HepG2 (cell line): ENCODE data around the gene GLRA1. TPM values are rescaled to one million over a fixed set of nuclear protein-coding genes. Genes with fewer than 3 reads are reported as not detected.
A peak's percentile ranks its signal among the peaks of the same experiment; 100 is the strongest.

ENCODE experiments used
- ADNP ChIP-seq: sonication (generic); formaldehyde crosslinking; IDR thresholded peaks from 2 replicates; pipeline ENCODE4 v1.4.0; 2020; ENCODE audit warnings: missing genetic modification reagents
- ASH2L ChIP-seq: fragments of 300-600, 200-600 bp; sonication (generic); IDR thresholded peaks from 2 replicates; pipeline ENCODE4 v1.7.0; 2017; ENCODE audit warnings: low read depth, mild to moderate bottlenecking, moderate library complexity, mixed read lengths, low read length; ENCODE audit not compliant: insufficient read length
- BHLHE40 ChIP-seq: IDR thresholded peaks from 2 replicates; pipeline ENCODE4 v1.6.1; 2011; ENCODE audit warnings: low read length, improper control_type of control experiment
- BRCA1 ChIP-seq: sonication (generic); formaldehyde crosslinking; IDR thresholded peaks from 2 replicates; pipeline ENCODE4 v1.4.0; 2020; ENCODE audit warnings: missing genetic modification reagents
- BRD4 ChIP-seq: sonication (generic); formaldehyde crosslinking; IDR thresholded peaks from 2 replicates; pipeline ENCODE4 v1.4.0; 2020; ENCODE audit warnings: missing genetic modification reagents
- CHD2 ChIP-seq: IDR thresholded peaks from 2 replicates; pipeline ENCODE4 v1.6.1; 2011; ENCODE audit warnings: low read depth, low read length, improper control_type of control experiment
- DNMT3B ChIP-seq: conservative IDR thresholded peaks from 2 replicates; pipeline ENCODE4 v1.6.1; 2016; ENCODE audit warnings: missing biosample characterization, control low read depth
- EHMT2 ChIP-seq: fragments of 200-600 bp; sonication (generic); IDR thresholded peaks from 2 replicates; pipeline ENCODE4 v1.7.0; 2017; ENCODE audit warnings: antibody characterized with exemption, low read depth, low read length, borderline replicate concordance
- GTF3A ChIP-seq: sonication (generic); formaldehyde crosslinking; conservative IDR thresholded peaks from 2 replicates; pipeline ENCODE4 v1.4.0; 2020; ENCODE audit warnings: mild to moderate bottlenecking, missing genetic modification reagents
- HNRNPK ChIP-seq: fragments of 200-400 bp; formaldehyde crosslinking; IDR thresholded peaks from 2 replicates; pipeline ENCODE4 v1.6.1; 2018; ENCODE audit warnings: low read length, low read depth, moderate library complexity, mild to moderate bottlenecking; ENCODE audit not compliant: poor library complexity, severe bottlenecking
- IKZF4 ChIP-seq: sonication (generic); formaldehyde crosslinking; IDR thresholded peaks from 2 replicates; pipeline ENCODE4 v1.5.1; 2020; ENCODE audit warnings: borderline replicate concordance, mild to moderate bottlenecking, low read depth, missing genetic modification reagents; ENCODE audit errors: not compliant biosample characterization
- KLF11 ChIP-seq: IDR thresholded peaks from 2 replicates; pipeline ENCODE4 v1.6.1; 2016; ENCODE audit warnings: missing compliant biosample characterization
- KLF12 ChIP-seq: sonication (generic); formaldehyde crosslinking; IDR thresholded peaks from 2 replicates; pipeline ENCODE4 v1.4.0; 2020; ENCODE audit warnings: missing genetic modification reagents, borderline replicate concordance
- MAFK ChIP-seq, 2 experiments: IDR thresholded peaks in 1 of 2; conservative IDR thresholded peaks in 1 of 2; 2 replicates each; pipeline ENCODE4 v1.6.1; 2011; ENCODE audit warnings: improper control_type of control experiment in 2 of 2, low read length in 2 of 2
- MED13 ChIP-seq: sonication (generic); formaldehyde crosslinking; IDR thresholded peaks from 2 replicates; pipeline ENCODE4 v1.5.0; 2020; ENCODE audit warnings: missing genetic modification reagents
- NR1H2 ChIP-seq: sonication (generic); formaldehyde crosslinking; IDR thresholded peaks from 2 replicates; pipeline ENCODE4 v1.8.1; 2022; ENCODE audit warnings: low read depth, missing genetic modification reagents, borderline replicate concordance
- PTBP1 ChIP-seq: fragments of 200-400 bp; formaldehyde crosslinking; IDR thresholded peaks from 2 replicates; pipeline ENCODE4 v1.6.1; 2018; ENCODE audit warnings: low read length, low read depth; ENCODE audit not compliant: poor library complexity, severe bottlenecking
- SP1 ChIP-seq, 2 experiments: fragments of 450-650 bp in 1 of 2; sonication (generic) in 1 of 2; formaldehyde crosslinking in 1 of 2; IDR thresholded peaks; 2 replicates each; pipeline versions ENCODE4 v1.4.0 to v1.6.1; 2016 to 2020; ENCODE audit warnings: missing genetic modification reagents in 1 of 2
- TBX2 ChIP-seq: sonication (generic); formaldehyde crosslinking; IDR thresholded peaks from 2 replicates; pipeline ENCODE4 v1.5.0; 2020; ENCODE audit warnings: missing genetic modification reagents, mild to moderate bottlenecking, borderline replicate concordance
- TCF7 ChIP-seq: sonication (generic); IDR thresholded peaks from 2 replicates; pipeline ENCODE4 v1.6.1; 2016; ENCODE audit warnings: antibody characterized with exemption, low read depth
- TP53 ChIP-seq: sonication (generic); formaldehyde crosslinking; conservative IDR thresholded peaks from 2 replicates; pipeline ENCODE4 v1.4.0; 2020; ENCODE audit warnings: missing genetic modification reagents
- ZBTB1 ChIP-seq: sonication (generic); formaldehyde crosslinking; IDR thresholded peaks from 2 replicates; pipeline ENCODE4 v1.4.0; 2020; ENCODE audit warnings: missing genetic modification reagents, borderline replicate concordance
- ZBTB8A ChIP-seq: sonication (generic); formaldehyde crosslinking; IDR thresholded peaks from 2 replicates; pipeline ENCODE4 v1.4.0; 2020; ENCODE audit warnings: mild to moderate bottlenecking, low read depth, missing genetic modification reagents, borderline replicate concordance
- ZNF383 ChIP-seq: sonication (generic); formaldehyde crosslinking; IDR thresholded peaks from 2 replicates; pipeline ENCODE4 v1.4.0; 2020; ENCODE audit warnings: missing genetic modification reagents, mild to moderate bottlenecking, borderline replicate concordance
- ZNF562 ChIP-seq: sonication (generic); formaldehyde crosslinking; IDR thresholded peaks from 2 replicates; pipeline ENCODE4 v1.8.0; 2022; ENCODE audit warnings: missing genetic modification reagents, borderline replicate concordance
- ZNF607 ChIP-seq: sonication (generic); formaldehyde crosslinking; IDR thresholded peaks from 2 replicates; pipeline ENCODE4 v1.5.1; 2020; ENCODE audit warnings: missing genetic modification reagents, mild to moderate bottlenecking, borderline replicate concordance
- ZNF83 ChIP-seq: sonication (generic); formaldehyde crosslinking; IDR thresholded peaks from 2 replicates; pipeline ENCODE4 v1.4.0; 2020; ENCODE audit warnings: missing genetic modification reagents, mild to moderate bottlenecking, borderline replicate concordance
- polyA plus RNA-seq, 8 experiments: library from polyadenylated mRNA; depleted of rRNA in 3 of 8; stranded (reverse) in 7 of 8; unstranded in 1 of 8; fragments of >200 nt; fragmentation: Illumina TruSeq in 4 of 8; extraction: Trizol in 4 of 8; gene quantifications; 2 replicates each; pipeline versions ENCODE4 v1.2.1 to v1.2.3, GENCODE V29; 2011 to 2016; ENCODE audit warnings: low read depth in 4 of 8, missing spikeins in 1 of 8, mixed read lengths in 1 of 8; ENCODE audit not compliant: insufficient read depth in 1 of 8
- total RNA-seq, 5 experiments: library from RNA; depleted of rRNA; stranded (reverse); fragments of >200 nt; fragmentation: Illumina TruSeq; extraction: Trizol; gene quantifications; 2 replicates each; pipeline ENCODE4 v1.2.3, GENCODE V29; 2016; ENCODE audit warnings: low read depth in 1 of 5
- TF ChIP-seq, protein P1 (sequence below): sonication (generic); formaldehyde crosslinking; IDR thresholded peaks from 2 replicates; pipeline ENCODE4 v1.8.0; 2022; ENCODE audit warnings: mild to moderate bottlenecking, missing genetic modification reagents
- TF ChIP-seq, protein P2 (sequence below): IDR thresholded peaks from 2 replicates; pipeline ENCODE4 v1.6.1; 2016; ENCODE audit warnings: missing biosample characterization, missing genetic modification reagents, low read depth

GLRA1 gene
- total and polyA plus RNA-seq, 2 of the 13 experiments (the other 11 are each of a cell fraction or from before 2014, with no cell fraction given): not detected

DNA sequence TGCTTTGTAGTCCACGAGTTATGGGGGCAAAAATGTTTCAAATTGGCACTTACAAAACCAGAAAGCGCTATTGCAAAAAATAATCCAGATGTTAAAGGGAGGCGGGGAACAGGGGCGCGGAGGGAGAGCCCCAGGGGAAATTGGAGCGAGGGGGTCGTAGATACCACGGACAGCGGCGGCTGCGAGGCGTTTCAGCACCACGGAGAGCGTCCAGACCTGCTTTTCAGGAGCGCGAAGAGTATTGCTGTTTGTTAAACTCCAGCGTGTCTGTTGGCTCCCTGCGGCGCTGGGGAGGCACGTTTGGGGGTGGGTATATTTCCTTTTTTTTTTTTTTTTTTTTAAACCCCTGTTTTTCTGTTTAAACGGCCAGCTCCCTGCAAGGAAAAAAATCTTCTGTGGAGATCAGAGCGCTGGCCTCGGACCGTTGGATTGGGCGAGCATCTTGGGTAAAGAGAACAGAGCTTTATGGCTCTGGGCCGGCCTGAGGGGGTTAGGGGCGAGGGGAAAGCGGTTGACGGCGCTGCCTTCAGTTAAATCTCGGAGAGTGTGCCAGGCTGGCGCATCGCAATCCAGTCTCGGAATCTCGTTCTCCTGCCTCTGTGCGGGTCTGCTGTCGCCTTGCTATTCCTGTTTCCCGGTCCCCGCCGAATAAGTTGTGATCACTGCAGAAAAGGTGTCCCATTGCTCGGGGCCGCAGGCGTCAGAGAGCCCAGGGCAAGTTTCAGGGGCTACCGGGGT, at the start of gene GLRA1 (continued):
- TF ChIP-seq IKZF4 (CRISPR knock-in tag) (peak; percentile 100), BHLHE40 (no peak), ADNP (CRISPR knock-in tag) (0 out of 2 replicates have a peak, but pooled peaks have one; percentile 37), ZNF83 (CRISPR knock-in tag) (peak; percentile 100), KLF12 (CRISPR knock-in tag) (peak; percentile 99), ZNF562 (peak; percentile 67; the same call in 1 of the 2 replicates), BRD4 (CRISPR knock-in tag) (peak; percentile 67; the same call in 1 of the 2 replicates), TBX2 (CRISPR knock-in tag) (peak; percentile 95), TCF7 (no peak), EHMT2 (peak; percentile 100), GTF3A (no peak), TP53 (CRISPR knock-in tag) (peak; percentile 97), HNRNPK (no peak), MAFK (conservative IDR thresholded peaks at IDR 0.05 in 1 of 2, IDR thresholded peaks at IDR 0.05 in 1 of 2; ENCODE audit: low read length in 2 of 2) (no peak), DNMT3B (peak; percentile 100), PTBP1 (no peak), ZBTB8A (CRISPR knock-in tag) (peak; percentile 94; the same call in 1 of the 2 replicates), NR1H2 (CRISPR knock-in tag) (peak; percentile 99), ZNF383 (CRISPR knock-in tag) (no peak), ZNF607 (CRISPR knock-in tag) (peak; percentile 100), CHD2 (no peak), BRCA1 (CRISPR knock-in tag) (peak; percentile 100), MED13 (CRISPR knock-in tag) (peak; percentile 99), ASH2L (no peak), SP1 (IDR thresholded peaks at IDR 0.05) (no peak), SP1 (CRISPR knock-in tag; IDR thresholded peaks at IDR 0.05) (peak; percentile 79; the same call in 1 of the 2 replicates), KLF11 (CRISPR knock-in tag) (peak; percentile 100), ZBTB1 (CRISPR knock-in tag) (peak; percentile 98)
- TF ChIP-seq, protein P1, sequence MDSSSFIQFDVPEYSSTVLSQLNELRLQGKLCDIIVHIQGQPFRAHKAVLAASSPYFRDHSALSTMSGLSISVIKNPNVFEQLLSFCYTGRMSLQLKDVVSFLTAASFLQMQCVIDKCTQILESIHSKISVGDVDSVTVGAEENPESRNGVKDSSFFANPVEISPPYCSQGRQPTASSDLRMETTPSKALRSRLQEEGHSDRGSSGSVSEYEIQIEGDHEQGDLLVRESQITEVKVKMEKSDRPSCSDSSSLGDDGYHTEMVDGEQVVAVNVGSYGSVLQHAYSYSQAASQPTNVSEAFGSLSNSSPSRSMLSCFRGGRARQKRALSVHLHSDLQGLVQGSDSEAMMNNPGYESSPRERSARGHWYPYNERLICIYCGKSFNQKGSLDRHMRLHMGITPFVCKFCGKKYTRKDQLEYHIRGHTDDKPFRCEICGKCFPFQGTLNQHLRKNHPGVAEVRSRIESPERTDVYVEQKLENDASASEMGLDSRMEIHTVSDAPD (CRISPR knock-in tag): no peak
- TF ChIP-seq, protein P2, sequence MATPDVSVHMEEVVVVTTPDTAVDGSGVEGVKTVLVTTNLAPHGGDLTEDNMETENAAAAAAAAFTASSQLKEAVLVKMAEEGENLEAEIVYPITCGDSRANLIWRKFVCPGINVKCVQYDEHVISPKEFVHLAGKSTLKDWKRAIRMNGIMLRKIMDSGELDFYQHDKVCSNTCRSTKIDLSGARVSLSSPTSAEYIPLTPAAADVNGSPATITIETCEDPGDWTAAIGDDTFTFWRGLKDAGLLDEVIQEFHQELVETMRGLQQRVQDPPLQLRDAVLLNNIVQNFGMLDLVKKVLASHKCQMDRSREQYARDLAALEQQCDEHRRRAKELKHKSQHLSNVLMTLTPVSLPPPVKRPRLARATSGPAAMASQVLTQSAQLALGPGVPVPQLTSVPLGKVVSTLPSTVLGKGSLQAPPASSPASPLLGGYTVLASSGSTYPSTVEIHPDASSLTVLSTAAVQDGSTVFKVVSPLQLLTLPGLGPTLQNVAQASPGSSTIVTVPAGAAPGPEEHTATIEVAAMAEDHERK (CRISPR knock-in tag): peak; percentile 35; the same call in 1 of the 2 replicates
